ENCODE measurements around the gene ST3GAL2.

ST3GAL2 gene

GRCh38 chr16:70396246-70396904 is 42.5 kb downstream of the ST3GAL2 start:
- TF ChIP-seq GATA3 (IDR thresholded peaks at IDR 0.05; ENCODE audit: low read depth, low read length) (no peak), GATA2 (IDR thresholded peaks at IDR 0.05; ENCODE audit: low read depth, low read length) (no peak)

GRCh38 chr16:70395345-70395901 is 43.5 kb downstream of the ST3GAL2 start:
- TF ChIP-seq GATA2 (IDR thresholded peaks at IDR 0.05; ENCODE audit: low read depth, low read length) (no peak), GATA3 (IDR thresholded peaks at IDR 0.05; ENCODE audit: low read depth, low read length) (no peak)

GRCh38 chr16:70394853-70395252 is 44.0 kb downstream of the ST3GAL2 start:
- TF ChIP-seq GATA3 (IDR thresholded peaks at IDR 0.05; ENCODE audit: low read depth, low read length) (no peak), GATA2 (IDR thresholded peaks at IDR 0.05; ENCODE audit: low read depth, low read length) (no peak)

GRCh38 chr16:70393662-70394061 is 45.2 kb downstream of the ST3GAL2 start:
- TF ChIP-seq GATA3 (IDR thresholded peaks at IDR 0.05; ENCODE audit: low read depth, low read length) (no peak), GATA2 (IDR thresholded peaks at IDR 0.05; ENCODE audit: low read depth, low read length) (no peak)

GRCh38 chr16:70392606-70393005 is 46.3 kb downstream of the ST3GAL2 start:
- TF ChIP-seq GATA3 (IDR thresholded peaks at IDR 0.05; ENCODE audit: low read depth, low read length): no peak
- TF ChIP-seq GATA2 (IDR thresholded peaks at IDR 0.05; ENCODE audit: low read depth, low read length): no peak

- TF ChIP-seq GATA3 (IDR thresholded peaks at IDR 0.05; ENCODE audit: low read depth, low read length) (no peak), GATA2 (IDR thresholded peaks at IDR 0.05; ENCODE audit: low read depth, low read length) (no peak)
Measured at GRCh38 chr16:70391881-70392481, 46.9 kb downstream of the ST3GAL2 start.

- TF ChIP-seq GATA3 (IDR thresholded peaks at IDR 0.05; ENCODE audit: low read depth, low read length): no peak
- TF ChIP-seq GATA2 (IDR thresholded peaks at IDR 0.05; ENCODE audit: low read depth, low read length): no peak
Measured at GRCh38 chr16:70391446-70391845, 47.5 kb downstream of the ST3GAL2 start.

- TF ChIP-seq GATA2 (IDR thresholded peaks at IDR 0.05; ENCODE audit: low read depth, low read length): no peak
- no peak for TF ChIP-seq GATA3 (IDR thresholded peaks at IDR 0.05; ENCODE audit: low read depth, low read length)
Measured at GRCh38 chr16:70390774-70391173, 48.1 kb downstream of the ST3GAL2 start.

GRCh38 chr16:70388006-70388680 is 50.8 kb downstream of the ST3GAL2 start:
- TF ChIP-seq GATA3 (IDR thresholded peaks at IDR 0.05; ENCODE audit: low read depth, low read length) (no peak), GATA2 (IDR thresholded peaks at IDR 0.05; ENCODE audit: low read depth, low read length) (no peak)

GRCh38 chr16:70383421-70383960 is 55.4 kb downstream of the ST3GAL2 start:
- TF ChIP-seq GATA3 (IDR thresholded peaks at IDR 0.05; ENCODE audit: low read depth, low read length) (no peak), GATA2 (IDR thresholded peaks at IDR 0.05; ENCODE audit: low read depth, low read length) (no peak)

- no peak for TF ChIP-seq GATA3 (IDR thresholded peaks at IDR 0.05; ENCODE audit: low read depth, low read length)
- no peak for TF ChIP-seq GATA2 (IDR thresholded peaks at IDR 0.05; ENCODE audit: low read depth, low read length)
Measured at GRCh38 chr16:70381604-70382342, 57.1 kb downstream of the ST3GAL2 start.

GRCh38 chr16:70380919-70381603 is 57.8 kb downstream of the ST3GAL2 start:
- TF ChIP-seq GATA2 (IDR thresholded peaks at IDR 0.05; ENCODE audit: low read depth, low read length): no peak
- TF ChIP-seq GATA3 (IDR thresholded peaks at IDR 0.05; ENCODE audit: low read depth, low read length): no peak

- no peak for TF ChIP-seq GATA2 (IDR thresholded peaks at IDR 0.05; ENCODE audit: low read depth, low read length)
- TF ChIP-seq GATA3 (IDR thresholded peaks at IDR 0.05; ENCODE audit: low read depth, low read length): no peak
Measured at GRCh38 chr16:70380248-70380918, 58.5 kb downstream of the ST3GAL2 start.
